A549 (cell line): ENCODE data around the gene CFAP100. TPM values are rescaled to one million over a fixed set of nuclear protein-coding genes. Genes with fewer than 3 reads are reported as not detected.

Experiments
- ATAC-seq, 2 experiments: fragments of 200-7000 bp in 1 of 2; fragments of >200 bp in 1 of 2; cut with Nextera tagmentation in 1 of 2; cut with Tn5 transposase in 1 of 2; 3 replicates each; pipeline versions ENCODE4 v1.8.0 to v1.9.1; 2018 to 2020; ENCODE audit warnings: mild to moderate bottlenecking in 1 of 2, moderate library complexity in 1 of 2
- CTCF ChIA-PET: fragments of 300-600 bp; sonication (Branson Sonifier 250); formaldehyde crosslinking; extraction: SDS; loops from one replicate; lab custom pipeline; 2021; ENCODE audit warnings: antibody characterized with exemption, inconsistent platforms; lab: Yijun Ruan, JAX
- POLR2A ChIA-PET: fragments of 350-600 bp; formaldehyde crosslinking; extraction: SDS; loops from one replicate; lab custom pipeline; 2021; ENCODE audit warnings: antibody characterized with exemption, inconsistent platforms; lab: Yijun Ruan, JAX
- DNase-seq, 2 experiments: peaks; one replicate each; pipeline versions ENCODE4 v3.0.0 to v3.0.0-alpha.2; 2011 to 2016; ENCODE audit warnings: low read depth in 1 of 2, low spot score in 1 of 2
- FAIRE-seq: peaks from 2 replicates; lab custom pipeline; 2011; peaks lifted over from hg19 to GRCh38; lab: Jason Lieb, UNC
- H3K27ac ChIP-seq, 2 experiments: fragments of >200 bp; sonication (Bioruptor Twin); formaldehyde crosslinking; 3 replicates each; pipeline ENCODE4 v1.5.1; 2016 to 2017
- H3K4me1 ChIP-seq: fragments of >200 bp; sonication (Bioruptor Twin); formaldehyde crosslinking; 3 replicates; pipeline ENCODE4 v1.6.1; 2016
- H3K4me2 ChIP-seq: fragments of >200 bp; sonication (Bioruptor Twin); formaldehyde crosslinking; 3 replicates; pipeline ENCODE4 v1.6.1; 2016
- H3K4me3 ChIP-seq: fragments of >200 bp; sonication (Bioruptor Twin); formaldehyde crosslinking; 3 replicates; pipeline ENCODE4 v1.5.1; 2016
- H3K9me3 ChIP-seq: fragments of >200 bp; sonication (Bioruptor Twin); formaldehyde crosslinking; 3 replicates; pipeline ENCODE4 v1.6.1; 2016
- CBX8 ChIP-seq: fragments of 200-600 bp; sonication (generic); IDR thresholded peaks from 2 replicates; pipeline ENCODE4 v1.6.1; 2016
- CHD2 ChIP-seq: fragments of 150-350 bp; IDR thresholded peaks from 2 replicates; pipeline ENCODE4 v1.6.1; 2014; ENCODE audit warnings: low read length; ENCODE audit not compliant: partially characterized antibody
- CHD4 ChIP-seq: fragments of 200-600 bp; sonication (generic); IDR thresholded peaks from 2 replicates; pipeline ENCODE4 v1.6.1; 2016; ENCODE audit warnings: antibody characterized with exemption, mild to moderate bottlenecking, borderline replicate concordance
- EHF ChIP-seq: fragments of 250-450 bp; sonication (Bioruptor Pico); IDR thresholded peaks from 2 replicates; pipeline ENCODE4 v1.5.0; 2020; ENCODE audit warnings: mild to moderate bottlenecking
- ESRRA ChIP-seq: fragments of 150-350 bp; IDR thresholded peaks from 2 replicates; pipeline ENCODE4 v1.6.1; 2014; ENCODE audit warnings: mild to moderate bottlenecking, low read length, borderline replicate concordance
- FOSL2 ChIP-seq, 2 experiments: fragments of 450-650 bp in 1 of 2; fragments of >200 bp in 1 of 2; sonication (Bioruptor Twin) in 1 of 2; formaldehyde crosslinking; IDR thresholded peaks; 2 replicates each; pipeline versions ENCODE4 v1.5.0 to v1.6.1; 2016 to 2020; ENCODE audit warnings: mild to moderate bottlenecking in 1 of 2, moderate library complexity in 1 of 2
- GATA3 ChIP-seq: IDR thresholded peaks from 2 replicates; pipeline ENCODE4 v1.6.1; 2012; ENCODE audit warnings: borderline replicate concordance
- HDAC2 ChIP-seq: fragments of 200-600 bp; sonication (generic); IDR thresholded peaks from 2 replicates; pipeline ENCODE4 v1.6.1; 2016
- HEYL ChIP-seq: fragments of 250-450 bp; sonication (Bioruptor Pico); IDR thresholded peaks from 2 replicates; pipeline ENCODE4 v1.8.0; 2021; ENCODE audit warnings: mild to moderate bottlenecking, moderate library complexity
- HOXA7 ChIP-seq: fragments of 250-450 bp; sonication (Bioruptor Pico); IDR thresholded peaks from 2 replicates; pipeline ENCODE4 v1.5.0; 2020; ENCODE audit warnings: mild to moderate bottlenecking, moderate library complexity
- HOXB5 ChIP-seq: fragments of 250-450 bp; sonication (Bioruptor Pico); IDR thresholded peaks from 2 replicates; pipeline ENCODE4 v1.5.0; 2020; ENCODE audit warnings: mild to moderate bottlenecking, moderate library complexity
- JUN ChIP-seq, 2 experiments: fragments of >200 bp; sonication (Bioruptor Twin); formaldehyde crosslinking; IDR thresholded peaks; 2 replicates in 1 of 2; 3 replicates in 1 of 2; pipeline ENCODE4 v1.6.1; 2016 to 2017
- KDM5A ChIP-seq: fragments of 200-600 bp; sonication (generic); IDR thresholded peaks from 2 replicates; pipeline ENCODE4 v1.6.1; 2016; ENCODE audit warnings: antibody characterized with exemption, mild to moderate bottlenecking
- MAFK ChIP-seq: fragments of 450-650 bp; IDR thresholded peaks from 2 replicates; pipeline ENCODE4 v1.6.1; 2014; ENCODE audit not compliant: partially characterized antibody
- PHF8 ChIP-seq: fragments of 200-600 bp; sonication (generic); IDR thresholded peaks from 2 replicates; pipeline ENCODE4 v1.6.1; 2016; ENCODE audit warnings: low read depth, mild to moderate bottlenecking, antibody characterized with exemption, moderate library complexity, borderline replicate concordance
- POLR2A ChIP-seq: IDR thresholded peaks from 2 replicates; pipeline ENCODE4 v1.6.1; 2012; ENCODE audit warnings: mild to moderate bottlenecking, low read length
- POLR2AphosphoS2 ChIP-seq: conservative IDR thresholded peaks from 2 replicates; pipeline ENCODE4 v1.6.1; 2012; ENCODE audit warnings: low read length, improper control_type of control experiment, inconsistent platforms
- RNF2 ChIP-seq: fragments of 200-600 bp; sonication (generic); IDR thresholded peaks from 2 replicates; pipeline ENCODE4 v1.6.1; 2016; ENCODE audit warnings: low read depth, mild to moderate bottlenecking, antibody characterized with exemption, moderate library complexity, borderline replicate concordance
- SREBF2 ChIP-seq: fragments of 450-650 bp; IDR thresholded peaks from 2 replicates; pipeline ENCODE4 v1.6.1; 2014; ENCODE audit warnings: mild to moderate bottlenecking, moderate library complexity
- ZC3H11A ChIP-seq: fragments of 450-650 bp; IDR thresholded peaks from 2 replicates; pipeline ENCODE4 v1.6.1; 2014; ENCODE audit warnings: antibody characterized with exemption, mild to moderate bottlenecking
- ZFP36 ChIP-seq: fragments of 450-650 bp; IDR thresholded peaks from 2 replicates; pipeline ENCODE4 v1.6.1; 2014; ENCODE audit warnings: borderline replicate concordance; ENCODE audit not compliant: partially characterized antibody
- ZSCAN20 ChIP-seq: fragments of 250-450 bp; sonication (Bioruptor Pico); IDR thresholded peaks from 2 replicates; pipeline ENCODE4 v1.8.0; 2022; ENCODE audit warnings: mild to moderate bottlenecking, moderate library complexity
- WGBS: methylation state at CpG from one replicate; pipeline ENCODE4 v1.1.6; 2017; ENCODE audit errors: missing lambda C conversion rate; 5-methylcytosine and 5-hydroxymethylcytosine counted together
- polyA plus RNA-seq, 4 experiments: library from polyadenylated mRNA; depleted of rRNA in 3 of 4; stranded (reverse); fragments of >200 nt; fragmentation: RNase III in 1 of 4; extraction: RNeasy Plus Mini Kit Qiagen cat#74134 plus additional on column Dnase treatment in 1 of 4; gene quantifications; 2 replicates in 3 of 4; 3 replicates in 1 of 4; pipeline ENCODE4 v1.2.3, GENCODE V29; 2011 to 2017
- TF ChIP-seq, protein P1 (sequence below): fragments of >200 bp; sonication (Bioruptor Twin); formaldehyde crosslinking; IDR thresholded peaks from 3 replicates; pipeline ENCODE4 v1.5.1; 2016
- TF ChIP-seq, protein P2 (sequence below): fragments of 250-450 bp; sonication (Bioruptor Pico); IDR thresholded peaks from 2 replicates; pipeline ENCODE4 v1.5.0; 2020; ENCODE audit warnings: low read depth, mild to moderate bottlenecking, moderate library complexity
- TF ChIP-seq, protein P3 (sequence below): fragments of 250-450 bp; sonication (Bioruptor Pico); IDR thresholded peaks from 2 replicates; pipeline ENCODE4 v1.5.0; 2021; ENCODE audit warnings: mild to moderate bottlenecking, moderate library complexity, borderline replicate concordance

CFAP100 gene
- polyA plus RNA-seq, 2 of the 4 experiments (the other 2 are of a cell fraction): not detected

DNA sequence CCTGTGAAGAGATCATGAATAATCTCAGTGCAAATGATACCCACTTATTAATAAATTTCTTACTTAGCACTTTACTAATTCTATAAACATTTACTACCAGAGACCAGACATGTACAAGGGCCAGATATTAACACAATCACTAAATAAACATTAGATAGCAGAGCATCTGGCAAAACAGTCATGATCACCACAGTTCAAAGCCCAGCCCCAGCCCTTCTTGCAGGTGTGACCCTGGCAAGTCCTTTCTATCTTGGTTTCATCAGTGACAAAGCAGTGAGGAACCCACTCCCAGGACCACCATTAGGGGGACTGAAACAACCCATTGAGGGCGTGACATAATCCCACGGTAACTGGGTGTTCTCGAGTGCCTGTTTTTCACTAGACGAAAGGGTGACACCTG is 69.4 kb downstream of the CFAP100 start (continued):
- TF ChIP-seq JUN (IDR thresholded peaks at IDR 0.05) (no peak), ZFP36 (no peak), GATA3 (no peak)

DNA sequence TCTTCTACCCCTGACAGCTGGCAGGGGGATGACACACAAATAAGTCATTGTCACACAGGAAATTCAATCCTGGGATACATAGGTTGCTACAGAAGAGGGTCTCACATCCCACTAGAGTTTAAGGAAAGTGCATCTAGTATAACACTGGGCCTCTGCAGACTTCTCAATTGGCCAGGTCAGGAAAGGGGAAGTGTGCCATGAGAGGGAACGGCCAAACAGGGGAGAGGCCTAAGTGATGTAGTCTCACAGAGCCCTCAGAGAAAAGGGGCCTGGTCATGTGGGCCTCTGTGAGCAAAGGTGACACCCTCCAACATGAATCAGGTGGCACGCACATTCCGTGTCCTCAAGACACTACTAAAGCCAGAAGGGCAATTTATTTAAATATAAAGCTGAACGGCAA is 69.8 kb downstream of the CFAP100 start:
- FAIRE-seq (no peak), ATAC-seq (no peak), DNase-seq (no peak)
- H3K4me3 ChIP-seq: no peak overlapping the region
- no peak overlapping the region for H3K4me2 ChIP-seq
- no peaks in the 10 kb centered on the region for H3K9me3 ChIP-seq
- TF ChIP-seq EHF (CRISPR knock-in tag): no peak
- no peak for TF ChIP-seq CBX8
- no peak for TF ChIP-seq RNF2
- no peak for TF ChIP-seq ESRRA
- no peak for TF ChIP-seq POLR2A
- CTCF ChIA-PET: no interaction called here
- WGBS: 69% methylated on average over 4 of the region's 4 CpGs
- POLR2A ChIA-PET: no interaction called here
- H3K27ac ChIP-seq: no peak overlapping the region
- no peaks in the 10 kb centered on the region for H3K4me1 ChIP-seq

- no peaks in the 10 kb centered on the region for H3K4me1 ChIP-seq
- no peaks in the 10 kb centered on the region for H3K9me3 ChIP-seq
- no peak overlapping the region for H3K4me2 ChIP-seq
- no peak for TF ChIP-seq ZSCAN20
- no peak for TF ChIP-seq HDAC2
- TF ChIP-seq HOXA7 (CRISPR knock-in tag): no peak
- no peak for TF ChIP-seq ZC3H11A
- TF ChIP-seq ZFP36: no peak
- no peak for TF ChIP-seq KDM5A
- TF ChIP-seq HOXB5 (CRISPR knock-in tag): no peak
- TF ChIP-seq RNF2: no peak
- TF ChIP-seq FOSL2 (IDR thresholded peaks at IDR 0.05): no peak
- TF ChIP-seq FOSL2 (CRISPR knock-in tag; IDR thresholded peaks at IDR 0.05): no peak
- no peak for TF ChIP-seq SREBF2
- TF ChIP-seq, protein P1, sequence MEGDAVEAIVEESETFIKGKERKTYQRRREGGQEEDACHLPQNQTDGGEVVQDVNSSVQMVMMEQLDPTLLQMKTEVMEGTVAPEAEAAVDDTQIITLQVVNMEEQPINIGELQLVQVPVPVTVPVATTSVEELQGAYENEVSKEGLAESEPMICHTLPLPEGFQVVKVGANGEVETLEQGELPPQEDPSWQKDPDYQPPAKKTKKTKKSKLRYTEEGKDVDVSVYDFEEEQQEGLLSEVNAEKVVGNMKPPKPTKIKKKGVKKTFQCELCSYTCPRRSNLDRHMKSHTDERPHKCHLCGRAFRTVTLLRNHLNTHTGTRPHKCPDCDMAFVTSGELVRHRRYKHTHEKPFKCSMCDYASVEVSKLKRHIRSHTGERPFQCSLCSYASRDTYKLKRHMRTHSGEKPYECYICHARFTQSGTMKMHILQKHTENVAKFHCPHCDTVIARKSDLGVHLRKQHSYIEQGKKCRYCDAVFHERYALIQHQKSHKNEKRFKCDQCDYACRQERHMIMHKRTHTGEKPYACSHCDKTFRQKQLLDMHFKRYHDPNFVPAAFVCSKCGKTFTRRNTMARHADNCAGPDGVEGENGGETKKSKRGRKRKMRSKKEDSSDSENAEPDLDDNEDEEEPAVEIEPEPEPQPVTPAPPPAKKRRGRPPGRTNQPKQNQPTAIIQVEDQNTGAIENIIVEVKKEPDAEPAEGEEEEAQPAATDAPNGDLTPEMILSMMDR: no peak
- TF ChIP-seq HEYL: no peak
- TF ChIP-seq POLR2AphosphoS2: no peak
- no peak for TF ChIP-seq PHF8
- TF ChIP-seq, protein P2, sequence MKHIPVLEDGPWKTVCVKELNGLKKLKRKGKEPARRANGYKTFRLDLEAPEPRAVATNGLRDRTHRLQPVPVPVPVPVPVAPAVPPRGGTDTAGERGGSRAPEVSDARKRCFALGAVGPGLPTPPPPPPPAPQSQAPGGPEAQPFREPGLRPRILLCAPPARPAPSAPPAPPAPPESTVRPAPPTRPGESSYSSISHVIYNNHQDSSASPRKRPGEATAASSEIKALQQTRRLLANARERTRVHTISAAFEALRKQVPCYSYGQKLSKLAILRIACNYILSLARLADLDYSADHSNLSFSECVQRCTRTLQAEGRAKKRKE: no peak
- TF ChIP-seq, protein P3, sequence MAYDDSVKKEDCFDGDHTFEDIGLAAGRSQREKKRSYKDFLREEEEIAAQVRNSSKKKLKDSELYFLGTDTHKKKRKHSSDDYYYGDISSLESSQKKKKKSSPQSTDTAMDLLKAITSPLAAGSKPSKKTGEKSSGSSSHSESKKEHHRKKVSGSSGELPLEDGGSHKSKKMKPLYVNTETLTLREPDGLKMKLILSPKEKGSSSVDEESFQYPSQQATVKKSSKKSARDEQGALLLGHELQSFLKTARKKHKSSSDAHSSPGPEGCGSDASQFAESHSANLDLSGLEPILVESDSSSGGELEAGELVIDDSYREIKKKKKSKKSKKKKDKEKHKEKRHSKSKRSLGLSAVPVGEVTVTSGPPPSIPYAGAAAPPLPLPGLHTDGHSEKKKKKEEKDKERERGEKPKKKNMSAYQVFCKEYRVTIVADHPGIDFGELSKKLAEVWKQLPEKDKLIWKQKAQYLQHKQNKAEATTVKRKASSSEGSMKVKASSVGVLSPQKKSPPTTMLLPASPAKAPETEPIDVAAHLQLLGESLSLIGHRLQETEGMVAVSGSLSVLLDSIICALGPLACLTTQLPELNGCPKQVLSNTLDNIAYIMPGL: no peak
- no peak for TF ChIP-seq MAFK
- no peak for TF ChIP-seq CHD4
- TF ChIP-seq CHD2: no peak
- FAIRE-seq (no peak), ATAC-seq (no peak), DNase-seq (no peak)
- H3K27ac ChIP-seq: no peak overlapping the region
- ChIA-PET CTCF (interaction anchor here (1.0 kb wide), 1 partner anchor 11 kb away, joined by 3 read pairs; the partner anchor contains the start of gene ZXDC), POLR2A (no interaction called here)
- 79% methylated on average over 4 of the region's 11 CpGs for WGBS
- H3K4me3 ChIP-seq: no peak overlapping the region
These were observed 70.3 kb downstream of the CFAP100 start for GRCh38 chr3:126464997-126465396.
